ENCODE measurements around the gene HAL.
A peak's percentile ranks its signal among the peaks of the same experiment; 100 is the strongest.
"Not testable (repeated sequence)": the region's sequence is repeated elsewhere in the genome, so short reads cannot be mapped to it uniquely, and the experiment has no call there.

HAL gene

DNA sequence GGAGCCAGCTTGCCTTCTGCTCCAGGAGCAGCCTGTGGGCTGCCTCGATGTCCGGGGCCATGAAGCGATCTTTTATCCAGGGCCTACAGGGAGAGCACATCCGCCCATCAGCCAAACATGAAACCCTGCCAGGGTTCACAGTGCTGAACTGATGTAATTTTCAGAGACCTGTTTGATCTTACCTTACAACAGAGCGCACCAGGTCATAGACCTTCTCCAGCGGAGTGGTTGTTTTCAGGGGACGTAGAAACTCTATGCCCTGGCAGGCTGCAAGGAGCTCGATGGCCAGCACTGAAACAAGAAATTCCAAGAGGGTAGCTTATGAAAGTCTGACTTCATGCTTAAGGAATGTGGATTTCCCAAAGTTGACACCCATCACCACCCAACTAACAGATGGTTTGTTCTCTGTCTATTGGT, 19.7 kb downstream of the HAL start:
- DNase-seq = no peak

DNA sequence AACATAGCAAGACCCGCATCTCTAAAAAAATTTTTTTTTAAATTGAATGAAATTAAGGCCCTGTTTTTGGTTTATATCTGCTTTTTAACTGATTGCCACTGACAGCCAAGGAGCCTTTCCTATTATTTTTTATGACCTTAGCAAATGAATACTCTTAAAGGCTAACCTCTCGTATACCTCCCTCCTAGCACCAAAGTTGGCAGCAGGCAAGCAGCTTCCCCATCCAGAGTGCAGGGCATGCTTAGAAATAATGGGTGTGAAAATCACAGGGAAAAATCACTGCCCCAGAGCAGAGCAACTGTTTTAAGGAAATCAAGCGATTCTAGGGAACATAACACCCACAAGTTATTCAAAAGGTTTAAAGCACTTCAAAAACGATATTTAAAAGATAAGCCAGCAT, 20.7 kb downstream of the HAL start:
- DNase-seq = no peak

DNA sequence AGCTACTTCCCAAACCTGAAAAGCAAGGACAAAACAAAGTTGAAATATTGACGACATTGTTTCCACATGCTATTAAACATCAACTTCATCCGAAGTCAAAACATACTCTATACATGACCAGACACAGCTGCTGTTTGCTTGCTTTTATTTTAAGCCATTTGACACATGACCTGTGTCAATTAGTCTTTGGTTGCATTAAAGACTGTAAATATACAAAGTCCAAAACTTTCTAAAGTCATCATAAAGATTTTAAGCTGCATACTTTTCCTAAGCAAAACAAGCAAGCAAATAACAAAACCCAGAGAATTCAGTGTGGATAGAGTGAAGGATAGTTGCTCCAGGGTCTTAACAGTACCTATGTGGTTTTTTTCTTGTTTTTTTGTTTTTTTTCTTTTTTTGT, 21.8 kb downstream of the HAL start:
- no peak for DNase-seq

DNA sequence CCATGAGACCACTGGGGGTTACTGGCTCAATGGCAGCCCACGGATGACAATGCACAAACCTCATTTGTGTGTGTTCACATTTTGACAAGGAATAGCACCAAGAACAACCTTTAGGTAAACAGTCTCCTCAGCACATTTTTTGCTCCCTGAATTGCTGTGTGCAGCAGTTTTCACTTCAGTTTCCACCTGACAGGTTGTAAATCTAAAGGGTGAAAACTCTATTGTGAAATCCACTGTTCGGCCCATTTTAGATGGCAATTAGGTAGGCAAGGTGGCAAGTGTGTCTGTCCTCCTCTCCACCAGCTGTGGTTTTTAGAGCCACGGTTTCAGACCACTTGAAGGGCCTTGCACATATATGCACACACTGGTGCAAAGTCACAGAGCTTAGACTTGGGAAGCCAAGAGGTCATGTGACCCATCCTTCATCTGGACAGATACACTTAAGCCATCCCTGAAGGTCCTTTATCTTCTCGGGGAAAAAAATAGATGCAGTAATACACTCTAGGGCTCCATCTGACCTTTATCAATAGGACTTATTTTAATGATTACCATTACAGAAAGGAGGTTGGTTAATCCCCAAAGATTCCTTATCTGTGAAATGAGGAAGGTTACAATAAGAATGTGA, 23.2 kb downstream of the HAL start:
- DNase-seq = no peak

DNA sequence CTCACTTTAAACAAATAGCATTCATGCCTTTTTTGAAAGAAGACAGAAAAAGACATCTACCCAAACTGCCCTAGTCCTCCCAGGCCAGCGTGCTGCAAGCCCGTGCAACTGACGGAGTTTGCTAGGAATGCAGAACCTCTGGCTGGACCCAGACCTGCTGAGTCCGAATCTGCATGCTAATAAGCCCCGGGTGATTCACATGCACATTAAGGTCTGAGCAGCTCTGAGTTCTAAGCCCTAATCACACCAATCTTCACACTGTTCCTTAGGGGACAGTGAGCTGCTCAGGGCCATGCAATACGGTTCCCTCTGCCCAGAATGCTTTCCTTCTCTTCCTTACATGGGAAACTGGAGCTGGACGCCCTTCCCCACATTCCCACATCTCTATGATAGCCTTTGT, 25.2 kb downstream of the HAL start:
- DNase-seq = no peak

DNA sequence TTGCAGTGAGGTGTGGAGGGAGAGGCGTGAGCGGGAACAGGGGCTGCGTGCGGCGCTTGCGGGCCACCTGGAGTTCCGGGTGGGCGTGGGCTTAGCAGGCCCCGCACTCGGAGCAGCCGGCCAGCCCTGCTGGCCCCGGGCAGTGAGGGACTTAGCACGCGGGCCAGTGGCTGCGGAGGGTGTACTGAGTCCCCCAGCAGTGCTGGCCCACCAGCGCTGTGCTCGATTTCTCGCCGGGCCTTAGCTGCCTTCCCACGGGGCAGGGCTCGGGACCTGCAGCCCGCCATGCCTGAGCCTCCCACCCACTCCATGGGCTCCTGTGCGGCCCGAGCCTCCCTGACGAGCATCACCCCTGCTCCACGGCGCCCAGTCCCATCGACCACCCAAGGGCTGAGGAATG, 27.0 kb downstream of the HAL start:
- not testable (repeated sequence) for DNase-seq

DNA sequence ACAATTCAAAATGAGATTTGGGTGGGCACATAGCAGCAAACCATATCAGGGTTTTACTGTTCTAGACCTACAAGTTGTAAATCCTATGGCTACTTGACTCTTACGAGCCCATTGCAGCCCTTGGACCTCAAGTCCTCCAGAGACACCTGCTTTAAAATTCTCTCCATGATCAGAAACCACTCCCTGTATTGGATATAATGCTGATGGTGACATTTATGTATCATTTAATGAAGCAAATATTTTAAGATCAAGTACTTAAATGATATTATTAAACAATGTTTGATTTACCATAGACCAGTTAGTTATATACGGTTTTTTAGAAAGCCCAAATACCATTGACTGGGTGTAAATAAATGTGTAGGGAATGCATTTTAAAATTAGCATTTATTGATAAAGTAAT, 28.8 kb downstream of the HAL start:
- no peak for DNase-seq

DNA sequence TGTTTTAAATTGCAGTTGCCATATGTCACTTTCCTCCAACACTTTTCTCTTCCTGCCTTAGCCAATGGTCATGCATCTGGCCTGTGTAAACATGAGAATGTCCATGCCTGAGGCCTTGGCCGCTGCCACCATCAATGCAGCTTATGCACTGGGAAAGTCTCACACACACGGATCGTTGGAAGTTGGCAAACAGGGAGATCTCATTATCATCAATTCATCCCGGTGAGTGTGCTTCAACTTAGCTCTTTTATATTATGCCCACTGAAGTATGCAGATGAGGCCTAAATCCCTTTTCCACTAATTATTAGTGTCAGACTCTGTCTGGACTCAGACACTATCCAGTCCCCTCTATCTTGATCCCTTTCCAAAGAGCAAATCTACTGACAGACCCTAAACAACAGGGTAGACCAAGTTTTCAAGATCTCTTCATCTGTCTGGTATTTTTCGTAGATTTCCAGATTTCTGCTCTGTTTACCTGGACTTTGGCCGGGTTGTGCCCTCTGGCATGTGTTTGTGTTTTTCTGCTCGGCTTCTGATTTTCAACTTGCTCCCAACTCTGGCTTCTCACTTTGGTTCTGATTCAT, 29.8 kb downstream of the HAL start:
- no peak for DNase-seq

DNA sequence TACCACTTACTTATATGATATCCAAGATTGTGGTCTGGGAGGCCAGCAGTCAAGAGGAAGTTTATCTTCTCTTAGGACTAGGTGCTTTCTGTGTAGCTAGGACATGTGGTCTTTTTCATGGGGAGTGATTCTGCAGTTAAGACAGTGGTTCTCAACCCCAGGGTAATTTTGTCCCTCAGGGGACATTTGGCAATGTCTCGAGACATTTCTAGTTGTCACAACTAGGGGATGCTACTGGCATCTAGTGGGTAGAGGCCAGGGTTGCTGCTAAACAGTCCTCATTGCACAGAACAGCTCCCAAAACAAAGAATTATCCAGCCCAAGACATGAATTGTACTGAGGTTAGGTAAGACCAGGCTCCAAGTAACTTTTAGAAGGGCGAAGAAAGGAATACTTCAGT, 33.0 kb downstream of the HAL start:
- no peak for DNase-seq

DNA sequence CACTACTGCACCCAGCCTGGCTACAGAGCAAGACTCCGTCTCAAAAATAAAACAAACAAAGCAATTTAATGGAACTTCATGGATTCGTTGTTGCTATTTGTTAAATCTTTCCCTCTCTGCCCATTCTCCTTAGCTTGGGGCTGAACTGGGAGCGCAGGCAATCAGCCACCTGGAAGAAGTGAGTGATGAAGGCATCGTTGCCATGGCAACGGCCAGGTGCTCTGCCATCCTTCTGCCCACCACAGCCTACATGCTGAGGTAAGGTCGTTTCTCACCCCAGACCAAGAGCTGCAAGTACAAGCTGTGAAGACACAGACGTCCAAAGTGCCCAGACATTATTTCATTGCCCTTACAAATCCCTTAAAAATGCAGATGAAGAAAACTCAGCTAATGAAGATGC, 33.9 kb downstream of the HAL start:
- no peak for DNase-seq

DNA sequence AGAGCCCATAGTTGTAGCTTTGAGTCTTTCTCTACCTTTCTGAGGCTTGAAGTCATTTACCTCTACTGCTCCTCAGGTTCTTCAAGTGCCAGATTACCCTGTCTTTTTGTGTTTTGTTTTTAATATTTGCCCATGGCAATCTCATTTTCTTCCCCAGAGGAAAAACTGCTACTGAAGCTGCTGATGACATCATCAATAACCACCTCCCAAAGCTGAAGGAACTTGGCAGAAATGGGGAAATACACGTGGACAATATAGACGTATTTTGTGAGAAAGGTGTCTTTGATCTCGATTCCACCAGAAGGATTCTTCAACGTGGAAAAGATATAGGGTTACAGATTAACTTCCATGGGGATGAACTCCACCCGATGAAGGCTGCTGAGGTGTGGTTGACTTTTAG, 35.9 kb downstream of the HAL start:
- DNase-seq = no peak

DNA sequence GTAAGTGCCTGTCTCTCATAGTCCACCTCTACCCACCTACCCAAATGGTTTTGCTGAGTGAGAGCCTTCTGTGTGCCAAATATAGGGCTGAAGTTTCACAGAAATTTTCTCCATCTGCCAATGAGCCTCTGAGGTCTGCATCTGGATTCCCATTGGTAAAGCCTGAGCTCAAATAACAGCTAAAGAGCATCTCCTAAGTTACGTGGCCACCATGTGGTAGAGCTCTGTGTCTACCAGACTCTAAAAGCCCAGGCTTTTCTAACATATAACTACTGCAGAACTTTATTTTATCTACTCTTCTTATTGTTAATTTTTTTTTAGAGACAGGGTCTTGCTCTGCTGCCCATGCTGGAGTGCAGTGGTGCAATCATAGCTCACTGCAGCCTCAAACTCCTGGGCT, 37.0 kb downstream of the HAL start:
- no peak for DNase-seq

DNA sequence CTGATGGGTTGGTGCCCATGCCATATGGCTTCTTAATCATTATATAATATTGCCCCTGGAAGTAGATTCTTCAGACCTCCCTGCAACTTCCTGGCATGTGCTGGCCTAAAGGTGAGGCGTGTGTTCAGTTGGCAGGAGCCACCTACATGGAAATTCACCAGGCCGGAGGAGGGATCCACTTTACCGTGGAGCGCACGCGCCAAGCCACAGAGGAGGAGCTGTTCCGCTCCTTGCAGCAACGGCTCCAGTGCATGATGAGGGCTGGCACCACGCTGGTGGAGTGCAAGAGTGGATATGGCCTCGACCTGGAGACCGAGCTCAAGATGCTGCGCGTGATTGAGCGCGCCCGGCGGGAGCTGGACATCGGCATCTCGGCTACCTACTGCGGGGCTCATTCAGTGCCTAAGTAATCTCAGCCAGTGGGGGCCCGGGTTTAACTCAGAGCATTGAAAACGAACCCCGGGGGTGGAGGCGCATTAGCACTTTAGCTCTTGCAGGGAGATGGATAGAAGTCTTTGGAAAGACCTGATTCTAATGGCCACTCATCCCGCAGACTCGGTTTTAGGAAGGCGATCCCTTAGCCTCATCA, 39.5 kb downstream of the HAL start:
- DNase-seq = no peak

DNA sequence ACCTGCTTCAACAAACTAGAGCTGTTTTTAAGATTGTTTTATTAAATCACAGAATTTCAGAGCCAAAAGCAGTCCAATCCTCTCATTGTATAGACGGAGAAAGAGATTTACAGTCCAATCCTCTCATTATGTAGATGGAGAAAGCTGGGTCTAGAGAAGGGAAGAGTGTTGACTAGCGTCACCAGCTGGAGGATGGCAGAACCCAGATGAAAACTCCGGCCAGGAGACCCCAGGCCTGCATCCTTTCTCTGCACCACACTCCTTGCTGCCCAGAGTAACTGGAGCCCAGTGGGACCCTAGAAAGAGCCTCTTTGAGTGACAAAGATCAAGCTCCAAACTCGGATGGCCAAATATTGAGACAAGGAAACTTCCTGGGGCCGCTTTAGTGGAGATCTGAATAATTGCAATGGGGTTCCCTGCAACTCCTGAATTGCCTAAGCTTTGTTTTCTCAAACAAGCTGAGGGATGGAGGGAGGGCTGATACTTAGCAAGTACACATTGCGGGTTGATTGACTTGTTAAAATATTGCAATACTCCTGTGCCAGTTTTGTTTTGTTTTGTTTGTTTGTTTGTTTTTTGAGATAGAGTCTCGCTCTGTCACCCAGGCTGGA, 40.5 kb downstream of the HAL start:
- no peak for DNase-seq

DNA sequence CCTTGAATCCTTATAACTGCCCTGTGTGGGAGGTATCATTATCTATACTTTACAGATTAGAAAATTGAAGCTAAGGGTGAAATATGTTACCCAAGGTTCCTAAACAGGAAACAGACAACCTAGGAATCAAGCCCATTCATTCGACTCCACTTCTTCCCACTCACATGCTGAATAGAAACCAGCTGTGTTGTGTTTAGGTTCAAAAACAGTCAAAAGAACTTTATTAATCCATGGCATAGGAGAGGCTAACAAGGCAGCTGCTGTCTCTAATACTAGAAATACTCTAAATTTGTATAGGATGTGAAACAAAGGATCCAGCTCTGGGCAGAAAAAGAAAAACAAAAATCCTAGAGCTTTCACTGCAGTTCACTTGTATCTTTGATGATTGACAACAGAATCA, 43.1 kb downstream of the HAL start:
- DNase-seq = no peak

DNA sequence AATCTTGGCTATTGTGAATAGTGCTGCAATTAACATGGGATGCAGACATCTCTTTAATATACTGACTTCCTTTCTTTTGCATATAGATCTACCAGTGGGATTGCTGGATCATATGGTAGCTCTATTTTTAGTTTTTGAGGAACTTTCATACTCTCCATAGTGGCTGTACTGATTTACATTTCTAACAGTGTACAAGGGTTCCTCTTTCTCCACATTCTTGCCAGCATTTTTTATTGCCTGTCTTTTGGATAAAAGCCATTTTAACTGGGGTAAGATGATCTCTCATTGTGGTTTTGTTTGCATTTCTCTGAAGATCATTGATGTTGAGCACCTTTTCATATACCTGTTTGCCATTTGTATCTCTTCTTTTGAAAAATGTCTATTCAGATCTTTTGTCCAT, 44.6 kb downstream of the HAL start:
- DNase-seq = no peak

DNA sequence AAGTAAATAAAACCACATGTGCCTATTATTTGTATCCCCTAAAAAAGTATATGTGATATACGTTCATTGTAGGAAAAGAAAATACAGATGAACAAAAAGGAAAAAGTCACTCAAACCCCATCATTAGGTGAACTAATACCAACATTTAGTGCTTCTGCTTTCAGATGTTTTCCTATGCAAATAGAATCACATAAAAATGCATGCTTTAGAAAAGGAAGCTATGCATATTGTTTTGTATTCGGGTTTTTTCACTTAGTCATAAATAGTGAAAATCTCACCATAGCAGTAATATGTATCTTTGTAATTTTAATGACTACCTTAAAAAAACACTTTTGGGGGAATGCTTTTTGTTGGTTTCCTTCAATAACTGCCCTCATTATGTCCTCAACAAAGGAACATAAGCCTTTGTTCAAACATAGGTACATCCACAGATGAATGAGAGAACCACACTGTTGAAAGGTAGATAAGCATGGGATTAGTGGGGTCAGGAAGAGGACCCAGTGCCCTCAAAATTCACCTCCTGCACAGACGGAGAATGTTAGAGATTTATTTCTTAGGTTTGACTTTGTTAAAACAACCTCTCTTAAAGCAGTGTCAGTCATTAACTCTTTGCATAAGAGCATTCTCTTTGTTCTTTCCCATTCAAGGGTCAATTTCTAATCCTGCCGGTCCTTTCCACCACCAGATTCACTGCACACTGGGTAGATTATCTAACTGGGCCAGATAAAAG, 46.5 kb downstream of the HAL start:
- DNase-seq = no peak

DNA sequence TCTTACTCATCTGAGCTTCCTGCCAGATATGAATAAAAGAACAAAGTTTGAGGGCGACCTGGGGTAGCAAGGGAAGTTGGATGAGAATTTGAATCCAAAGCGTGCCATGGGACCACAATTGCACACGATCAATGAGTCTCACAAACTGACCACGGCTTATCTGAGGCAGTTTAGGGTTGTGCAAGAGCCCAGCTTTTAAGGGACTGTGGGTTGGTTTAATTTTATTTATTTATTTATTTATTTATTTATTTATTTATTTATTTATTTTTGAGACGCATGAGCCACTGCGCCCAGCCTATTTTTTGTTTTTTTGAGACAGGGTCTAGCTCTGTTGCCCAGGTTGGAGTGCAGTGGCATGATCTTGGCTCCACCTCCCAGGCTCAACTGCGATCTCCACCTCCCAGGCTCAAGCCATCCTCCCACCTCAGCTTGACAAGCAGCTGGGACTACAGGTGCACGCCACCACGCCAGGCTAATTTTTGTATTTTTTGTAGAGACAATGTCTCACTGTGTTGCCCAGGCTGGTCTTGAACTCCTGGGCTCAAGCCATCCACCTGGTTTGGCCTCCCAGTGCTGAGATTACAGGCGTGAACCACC, 51.9 kb downstream of the HAL start:
- DNase-seq = no peak

DNA sequence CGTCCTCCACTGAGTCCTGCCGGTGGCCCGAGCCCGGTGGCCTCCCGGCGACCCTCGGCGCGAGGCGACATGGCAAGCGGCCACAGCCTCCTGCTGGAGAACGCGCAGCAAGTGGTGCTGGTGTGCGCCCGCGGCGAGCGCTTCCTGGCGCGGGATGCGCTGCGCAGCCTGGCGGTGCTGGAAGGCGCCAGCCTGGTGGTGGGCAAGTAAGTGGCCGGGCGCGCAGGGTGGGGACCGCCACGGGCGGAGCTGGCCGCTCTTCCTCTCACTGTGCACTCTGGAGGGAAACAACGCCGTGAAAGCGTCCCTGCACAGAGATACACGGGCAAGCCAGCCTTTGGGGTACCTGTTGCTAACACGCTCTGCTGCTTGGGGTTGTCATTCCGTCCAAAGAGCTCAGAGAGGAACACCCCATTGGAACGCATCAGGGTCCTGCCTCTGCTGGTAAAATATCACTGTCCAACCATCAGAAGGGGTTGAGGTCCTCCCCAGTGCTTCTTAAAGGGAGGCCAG, 52.8 kb downstream of the HAL start, which contains the start of gene AMDHD1:
AMDHD1 (plus strand) TSS at position 2 of the 513 bp plus-strand sequence; CDS start at position 70, 68 bp downstream.
- no peak for DNase-seq

DNA sequence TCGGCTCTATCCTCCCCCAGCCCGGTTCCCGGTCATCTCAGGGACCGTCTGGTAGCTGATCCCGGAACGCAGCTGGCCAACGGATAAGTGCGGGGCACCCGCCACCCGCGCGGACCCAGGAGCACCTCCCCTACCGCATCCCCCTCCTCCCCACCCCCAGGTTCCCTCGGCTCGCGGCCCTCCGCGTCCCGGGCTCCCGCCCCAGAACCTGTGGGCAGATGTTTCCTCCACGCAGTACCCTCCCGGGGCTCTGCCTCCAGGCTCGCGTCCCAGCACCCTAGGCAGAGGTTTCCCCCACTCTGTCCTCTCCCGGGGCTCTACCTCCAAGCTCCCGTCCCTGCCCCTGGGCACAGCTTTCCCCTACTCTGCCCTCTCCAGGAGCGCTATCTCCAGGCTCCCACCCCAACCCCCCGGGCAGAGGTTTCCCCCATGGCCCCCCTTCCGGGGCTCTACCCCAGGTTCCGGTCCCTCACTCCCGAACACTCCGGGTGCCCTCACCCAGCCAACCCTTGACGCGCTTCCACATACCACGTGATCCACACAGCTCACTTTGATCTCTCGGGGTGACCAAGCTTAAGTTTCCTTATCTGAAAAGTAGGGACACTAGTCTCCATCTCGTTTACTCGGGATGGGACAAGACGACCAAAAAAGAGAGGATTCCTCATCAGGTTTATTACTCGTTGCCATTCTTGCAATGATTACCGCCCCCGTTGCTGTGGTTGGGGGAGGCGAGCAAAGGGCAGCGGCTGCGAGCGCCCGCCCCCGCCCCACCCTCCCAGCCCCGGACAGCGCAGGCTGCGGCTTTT, 53.4 kb downstream of the HAL start, which contains the start of gene CCDC38:
CCDC38 (minus strand) TSS at position 91 of the 806 bp plus-strand sequence. CDS start 6,105 bp downstream, outside the sequence.
- DNase-seq = peak; percentile 37

DNA sequence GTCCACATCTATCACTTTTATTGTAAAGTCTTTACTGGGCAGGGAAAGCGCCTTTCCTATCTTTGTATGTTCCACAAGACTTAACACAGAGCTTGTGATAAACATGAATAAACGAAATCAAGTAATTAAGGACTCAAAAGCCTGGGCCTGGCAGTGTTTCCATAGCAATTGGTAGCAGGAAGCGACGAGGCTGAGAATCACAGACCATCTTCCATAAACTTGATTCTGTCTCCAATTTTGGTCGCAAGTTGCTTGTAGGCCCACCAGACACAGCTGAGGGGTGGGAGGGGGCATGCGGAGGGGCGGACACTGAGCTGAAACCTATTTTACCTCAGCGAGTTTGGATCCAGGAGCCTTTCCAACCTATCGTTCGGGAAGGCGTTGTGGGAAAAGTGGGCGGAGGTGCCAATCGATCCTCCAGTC, 54.0 kb downstream of the HAL start:
- DNase-seq = no peak

DNA sequence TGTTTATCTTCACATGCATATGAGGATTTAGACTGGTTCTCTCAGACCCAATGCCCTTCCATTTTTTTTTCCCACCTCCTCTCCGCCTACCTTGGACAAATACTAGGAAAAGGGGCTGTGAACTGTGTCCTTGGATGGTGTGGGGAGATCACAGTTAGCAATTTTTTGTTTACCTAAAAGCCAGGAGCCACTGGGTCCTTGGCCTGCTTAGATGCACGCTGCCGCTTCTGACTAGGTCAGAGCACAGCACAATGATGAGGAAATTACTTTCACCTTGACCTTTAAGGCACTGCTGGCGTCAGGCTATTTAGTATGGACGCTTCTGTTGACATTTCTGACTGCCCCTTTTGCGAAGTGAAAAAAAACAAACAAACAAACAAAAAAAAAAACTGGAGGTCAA, 55.6 kb downstream of the HAL start:
- no peak for DNase-seq
